Measurements from ENCODE around the gene DPP7. TPM values are rescaled to one million over a fixed set of nuclear protein-coding genes. Genes with fewer than 3 reads are reported as not detected.
A peak's percentile ranks its signal among the peaks of the same experiment; 100 is the strongest.

The DPP7 gene
- total RNA-seq, 2 experiments from 2014 or later: 248 TPM

- CTCF ChIA-PET: interaction anchor here (1.3 to 1.5 kb wide), 2 partner anchors 11 to 32 kb away, joined by 3 to 5 read pairs; no protein-coding TSS in a partner anchor
- H3K36me3 Mint-ChIP-seq (ENCODE audit: low read depth): peaks cover 36% of the 10 kb centered on the region
These were observed 35.1 kb downstream of the DPP7 start for GRCh38 chr9:137079401-137079787.

GRCh38 chr9:137078701-137079400 is 35.7 kb downstream of the DPP7 start:
- Mint-ChIP-seq H3K4me1 (ENCODE audit: low read depth) (peaks cover 17% of the 10 kb centered on the region), H3K9me3 (ENCODE audit: insufficient read depth) (no peaks in the 10 kb centered on the region), H3K36me3 (ENCODE audit: low read depth) (peaks cover 35% of the 10 kb centered on the region), H3K27me3 (ENCODE audit: low read depth) (no peaks in the 10 kb centered on the region), H3K27ac (no peak overlapping the region), H3K4me3 (peak overlapping the region; percentile 79)
- ChIA-PET POLR2A (no interaction called here), CTCF (interaction anchor here (1.5 to 1.7 kb wide), 2 partner anchors 11 to 15 kb away, joined by 5 read pairs; no protein-coding TSS in a partner anchor)
- DNase-seq: no peak
- no peak for ATAC-seq

More at GRCh38 chr9:137079401-137079787, 35.1 kb downstream of the DPP7 start:
- Mint-ChIP-seq H3K27ac (peak overlapping the region; percentile 15), H3K27me3 (ENCODE audit: low read depth) (no peaks in the 10 kb centered on the region), H3K4me1 (ENCODE audit: low read depth) (peaks cover 17% of the 10 kb centered on the region), H3K4me3 (peak overlapping the region; percentile 32), H3K9me3 (ENCODE audit: insufficient read depth) (no peaks in the 10 kb centered on the region)
- no peak for ATAC-seq
- DNase-seq: no peak
- POLR2A ChIA-PET: no interaction called here

DNA sequence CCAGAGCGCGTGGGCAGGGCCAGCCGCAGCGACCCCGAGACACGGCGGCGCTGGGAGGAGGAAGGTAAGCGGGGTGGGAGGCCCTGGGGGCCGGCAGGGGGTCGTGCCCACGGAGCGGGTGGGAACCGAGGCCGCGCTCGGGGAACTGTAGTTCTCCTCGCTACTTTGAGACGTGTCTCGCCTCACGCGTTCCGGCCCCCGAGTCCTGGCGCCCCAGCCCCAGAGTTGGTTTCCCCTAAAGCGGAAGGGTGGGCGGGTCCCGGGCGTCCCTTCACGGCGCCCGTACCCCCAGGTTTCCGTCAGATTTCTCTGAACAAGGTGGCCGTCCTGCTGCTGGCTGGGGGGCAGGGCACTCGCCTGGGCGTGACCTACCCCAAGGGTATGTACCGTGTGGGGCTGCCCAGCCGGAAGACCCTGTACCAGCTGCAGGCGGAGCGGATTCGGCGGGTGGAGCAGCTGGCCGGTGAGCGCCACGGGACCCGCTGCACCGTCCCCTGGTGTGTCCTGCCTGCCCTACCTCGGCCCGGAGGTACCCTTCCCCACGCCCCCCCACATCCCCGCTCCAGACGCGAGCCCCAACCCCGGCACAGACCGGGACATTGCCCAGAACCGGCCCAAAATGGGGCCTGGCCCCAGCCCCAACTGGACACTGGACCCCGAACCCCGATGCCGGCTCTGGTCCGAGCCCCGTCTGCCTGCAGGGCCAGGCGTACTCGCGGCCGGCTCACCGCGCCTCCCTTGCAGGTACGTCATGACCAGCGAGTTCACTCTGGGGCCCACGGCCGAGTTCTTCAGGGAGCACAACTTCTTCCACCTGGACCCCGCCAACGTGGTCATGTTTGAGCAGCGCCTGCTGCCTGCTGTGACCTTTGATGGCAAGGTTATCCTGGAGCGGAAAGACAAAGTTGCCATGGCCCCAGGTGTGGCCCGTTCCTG is 36.5 kb downstream of the DPP7 start:
- H3K9me3 Mint-ChIP-seq (ENCODE audit: insufficient read depth): no peaks in the 10 kb centered on the region
- DNase-seq (peak; percentile 84), ATAC-seq (peak; percentile 52)
- ChIA-PET CTCF (interaction anchor here (1.2 to 2.2 kb wide), 4 partner anchors 9 to 31 kb away, joined by 4 to 13 read pairs (median 6); partner anchors contain the start of gene MAN1B1), POLR2A (interaction anchor here (0.6 to 2.6 kb wide), 2 partner anchors 8 to 199 kb away, joined by 3 to 21 read pairs; partner anchors contain the start of gene MAN1B1)
- peaks cover 13% of the 10 kb centered on the region for H3K4me1 Mint-ChIP-seq (ENCODE audit: low read depth)
- H3K27ac Mint-ChIP-seq: peak overlapping the region; percentile 85
- peaks cover 26% of the 10 kb centered on the region for H3K36me3 Mint-ChIP-seq (ENCODE audit: low read depth)
- no peaks in the 10 kb centered on the region for H3K27me3 Mint-ChIP-seq (ENCODE audit: low read depth)
- peak overlapping the region; percentile 79 for H3K4me3 Mint-ChIP-seq

DNA sequence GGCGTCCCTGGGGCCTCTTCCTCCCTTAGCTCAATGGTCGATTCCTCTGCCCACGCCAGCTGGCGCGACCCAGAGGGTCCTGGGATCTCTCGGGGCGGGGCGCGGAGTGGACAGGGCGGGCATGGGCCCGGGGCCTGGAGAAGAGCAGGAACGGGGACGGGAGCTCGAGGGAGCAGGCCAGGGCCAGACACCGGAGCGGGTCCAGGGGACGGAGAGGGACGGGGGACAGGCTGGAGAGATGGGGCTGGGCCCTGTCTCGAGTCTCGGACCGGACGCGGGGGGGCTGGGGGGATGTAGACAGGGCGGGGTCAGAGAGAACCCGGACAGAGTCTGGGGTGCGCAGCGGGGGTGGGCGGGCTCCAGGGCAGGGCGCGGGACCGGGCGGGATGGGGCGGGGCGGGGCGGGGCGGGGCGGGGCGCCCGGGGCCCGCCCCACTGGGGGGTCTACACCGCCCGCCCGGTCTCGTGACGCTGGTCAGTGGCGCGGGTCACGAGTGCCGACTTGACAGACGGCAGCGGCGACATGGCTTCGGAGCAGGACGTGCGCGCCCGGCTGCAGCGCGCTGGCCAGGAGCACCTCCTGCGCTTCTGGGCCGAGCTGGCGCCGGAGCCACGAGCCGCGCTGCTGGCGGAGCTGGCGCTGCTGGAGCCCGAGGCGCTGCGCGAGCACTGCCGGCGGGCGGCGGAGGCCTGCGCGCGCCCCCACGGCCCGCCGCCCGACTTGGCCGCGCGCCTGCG is 37.4 kb downstream of the DPP7 start, which contains the start of gene UAP1L1:
Gene UAP1L1, plus strand, starts transcription at position 508 of the 738 bp plus-strand sequence. Its CDS starts 16 bp downstream, at position 524.
- POLR2A ChIA-PET: interaction anchor here (2.6 kb wide), 1 partner anchor 9 kb away, joined by 21 read pairs; the partner anchor contains the start of gene MAN1B1
- peaks cover 14% of the 10 kb centered on the region for H3K4me1 Mint-ChIP-seq (ENCODE audit: low read depth)
- ATAC-seq (peak; percentile 82), DNase-seq (peak; percentile 81)
- peak within 1 kb of the TSS; percentile 79 for H3K4me3 Mint-ChIP-seq
- H3K27me3 Mint-ChIP-seq (ENCODE audit: low read depth): no peaks in the 10 kb centered on the region
- CTCF ChIA-PET: interaction anchor here (1.0 to 2.2 kb wide), 7 partner anchors 9 to 42 kb away, joined by 3 to 13 read pairs (median 5); partner anchors contain the start of gene MAN1B1
- H3K36me3 Mint-ChIP-seq (ENCODE audit: low read depth): peaks cover 22% of the 10 kb centered on the region
- no peaks in the 10 kb centered on the region for H3K9me3 Mint-ChIP-seq (ENCODE audit: insufficient read depth)
- peak within 1 kb of the TSS; percentile 85 for H3K27ac Mint-ChIP-seq

- DNase-seq (no peak), ATAC-seq (no peak)
- peaks cover 16% of the 10 kb centered on the region for H3K36me3 Mint-ChIP-seq (ENCODE audit: low read depth)
- ChIA-PET CTCF (interaction anchor here (1.0 to 2.2 kb wide), 6 partner anchors 9 to 41 kb away, joined by 3 to 13 read pairs (median 6); partner anchors contain the start of gene MAN1B1), POLR2A (interaction anchor here (2.6 kb wide), 1 partner anchor 10 kb away, joined by 21 read pairs; the partner anchor contains the start of gene MAN1B1)
- H3K9me3 Mint-ChIP-seq (ENCODE audit: insufficient read depth): no peaks in the 10 kb centered on the region
- H3K27ac Mint-ChIP-seq: peak overlapping the region; percentile 73
- H3K27me3 Mint-ChIP-seq (ENCODE audit: low read depth): no peaks in the 10 kb centered on the region
- peak overlapping the region; percentile 68 for H3K4me3 Mint-ChIP-seq
- H3K4me1 Mint-ChIP-seq (ENCODE audit: low read depth): peaks cover 16% of the 10 kb centered on the region
These were observed 37.9 kb downstream of the DPP7 start for GRCh38 chr9:137076636-137077009.

DNA sequence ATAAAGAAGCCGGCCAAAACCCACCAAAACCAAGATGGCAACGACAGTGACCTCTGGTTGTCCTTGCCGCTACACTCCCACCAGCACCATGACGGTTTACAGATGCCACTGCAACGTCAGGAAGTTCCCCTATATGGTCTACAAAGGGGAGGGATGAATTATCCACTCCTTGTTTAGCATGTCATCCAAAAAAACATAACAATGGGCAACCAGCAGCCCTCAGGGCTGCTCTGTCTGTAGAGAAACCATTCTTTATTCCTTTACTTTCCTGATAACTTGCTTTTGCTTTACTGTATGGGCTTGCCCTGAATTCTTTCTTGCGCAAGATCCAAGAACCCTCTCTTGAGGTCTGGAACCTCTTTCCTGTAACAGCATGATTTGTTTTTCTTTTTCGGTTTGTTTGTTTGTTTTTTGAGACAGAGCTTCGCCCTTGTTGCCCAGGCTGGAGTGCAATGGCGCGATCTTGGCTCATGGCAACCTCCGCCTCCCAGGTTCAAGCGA is 39.2 kb downstream of the DPP7 start:
- ChIA-PET CTCF (interaction anchor here (1.7 kb wide), 1 partner anchor 11 kb away, joined by 5 read pairs; no protein-coding TSS in a partner anchor), POLR2A (interaction anchor here (2.6 kb wide), 1 partner anchor 11 kb away, joined by 21 read pairs; the partner anchor contains the start of gene MAN1B1)
- H3K27ac Mint-ChIP-seq: no peak overlapping the region
- DNase-seq (no peak), ATAC-seq (no peak)
- peaks cover 28% of the 10 kb centered on the region for H3K4me1 Mint-ChIP-seq (ENCODE audit: low read depth)
- H3K36me3 Mint-ChIP-seq (ENCODE audit: low read depth): peaks cover 14% of the 10 kb centered on the region
- H3K4me3 Mint-ChIP-seq: no peak overlapping the region
- no peaks in the 10 kb centered on the region for H3K27me3 Mint-ChIP-seq (ENCODE audit: low read depth)
- H3K9me3 Mint-ChIP-seq (ENCODE audit: insufficient read depth): no peaks in the 10 kb centered on the region

DNA sequence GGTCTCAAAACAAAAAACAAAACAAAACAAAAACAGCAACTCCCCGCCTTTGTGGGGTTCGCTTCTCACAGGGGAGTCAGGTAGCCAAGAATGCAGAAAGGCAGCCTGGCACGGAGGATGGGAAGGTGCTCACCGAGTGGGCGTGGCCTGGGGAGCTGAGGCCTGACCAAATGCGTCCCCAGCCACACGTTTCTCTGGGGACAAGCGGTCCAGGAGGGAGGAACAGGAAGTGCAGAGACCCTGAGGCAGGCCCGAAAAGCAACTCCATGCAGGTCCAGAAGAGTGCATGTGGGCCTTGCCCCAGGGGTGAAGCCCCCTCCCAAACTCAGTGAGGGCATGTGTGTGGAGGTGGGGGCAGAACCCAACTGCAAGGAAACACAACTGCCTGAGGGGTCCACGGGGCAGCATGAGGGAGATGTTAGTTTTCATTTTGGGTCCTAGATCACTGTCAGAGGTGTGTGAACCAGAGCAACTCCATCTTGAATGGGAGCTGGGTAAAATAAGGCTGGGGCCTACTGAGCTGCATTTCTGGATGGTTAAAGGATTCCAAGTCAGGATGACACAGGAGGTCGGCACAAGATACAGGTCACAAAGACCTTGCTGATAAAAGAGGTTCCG is 39.8 kb downstream of the DPP7 start:
- no peak overlapping the region for H3K4me3 Mint-ChIP-seq
- H3K27ac Mint-ChIP-seq: no peak overlapping the region
- H3K9me3 Mint-ChIP-seq (ENCODE audit: insufficient read depth): no peaks in the 10 kb centered on the region
- ATAC-seq (no peak), DNase-seq (no peak)
- peaks cover 24% of the 10 kb centered on the region for H3K4me1 Mint-ChIP-seq (ENCODE audit: low read depth)
- peaks cover 10% of the 10 kb centered on the region for H3K36me3 Mint-ChIP-seq (ENCODE audit: low read depth)
- CTCF ChIA-PET: interaction anchor here (1.7 kb wide), 1 partner anchor 11 kb away, joined by 5 read pairs; no protein-coding TSS in a partner anchor
- H3K27me3 Mint-ChIP-seq (ENCODE audit: low read depth): no peaks in the 10 kb centered on the region
- POLR2A ChIA-PET: no interaction called here

- Mint-ChIP-seq H3K36me3 (ENCODE audit: low read depth) (peaks cover 4% of the 10 kb centered on the region), H3K27me3 (ENCODE audit: low read depth) (no peaks in the 10 kb centered on the region), H3K4me1 (ENCODE audit: low read depth) (peaks cover 22% of the 10 kb centered on the region), H3K9me3 (ENCODE audit: insufficient read depth) (no peaks in the 10 kb centered on the region), H3K4me3 (no peak overlapping the region), H3K27ac (no peak overlapping the region)
- DNase-seq (no peak), ATAC-seq (no peak)
- CTCF ChIA-PET: no interaction called here
- POLR2A ChIA-PET: no interaction called here
These were observed 40.5 kb downstream of the DPP7 start for GRCh38 chr9:137073992-137074399.

DNA sequence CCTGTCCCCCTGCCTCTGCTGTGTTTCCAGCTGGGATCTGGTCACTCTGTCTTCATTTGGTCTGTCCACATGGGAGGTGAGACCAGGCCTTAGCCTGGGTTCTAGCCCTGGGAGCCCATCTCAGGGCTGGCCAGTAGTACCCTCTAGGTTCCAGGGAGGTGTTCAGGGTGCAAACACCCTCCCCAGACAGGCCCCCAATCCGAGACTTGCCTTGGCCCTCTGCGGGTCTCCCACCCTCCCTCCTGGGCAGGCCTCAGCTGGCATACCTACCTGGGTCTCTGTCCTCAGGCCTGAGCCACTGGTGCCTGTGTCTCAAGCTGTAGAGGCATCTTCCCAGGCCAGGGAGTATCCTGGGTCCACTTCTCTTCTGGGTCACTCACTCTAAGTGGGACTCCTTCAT is 43.3 kb downstream of the DPP7 start:
- Mint-ChIP-seq H3K27ac (peak overlapping the region; percentile 91), H3K9me3 (ENCODE audit: insufficient read depth) (no peaks in the 10 kb centered on the region), H3K4me3 (peak overlapping the region; percentile 86), H3K27me3 (ENCODE audit: low read depth) (no peaks in the 10 kb centered on the region), H3K4me1 (ENCODE audit: low read depth) (peaks cover 28% of the 10 kb centered on the region), H3K36me3 (ENCODE audit: low read depth) (peaks cover 4% of the 10 kb centered on the region)
- no peak for DNase-seq
- ChIA-PET CTCF (interaction anchor here (0.7 to 5.9 kb wide), 10 partner anchors 16 to 288 kb away, joined by 3 to 67 read pairs (median 5); partner anchors contain the start of gene MAN1B1), POLR2A (interaction anchor here (0.7 to 4.7 kb wide), 10 partner anchors 16 to 170 kb away, joined by 3 to 49 read pairs (median 3); partner anchors contain the start of genes ANAPC2, MAN1B1, SSNA1 and TUBB4B)
- no peak for ATAC-seq

GRCh38 chr9:137070906-137071275 is 43.6 kb downstream of the DPP7 start:
- ChIA-PET POLR2A (interaction anchor here (0.7 to 4.7 kb wide), 12 partner anchors 16 to 549 kb away, joined by 3 to 49 read pairs (median 4); partner anchors contain the start of genes ANAPC2, MAN1B1, SSNA1 and TUBB4B), CTCF (interaction anchor here (0.7 to 6.2 kb wide), 13 partner anchors 16 to 287 kb away, joined by 3 to 78 read pairs (median 6); partner anchors contain the start of genes MAN1B1 and NPDC1)
- peak overlapping the region; percentile 86 for H3K4me3 Mint-ChIP-seq
- no peaks in the 10 kb centered on the region for H3K27me3 Mint-ChIP-seq (ENCODE audit: low read depth)
- peak overlapping the region; percentile 91 for H3K27ac Mint-ChIP-seq
- no peaks in the 10 kb centered on the region for H3K9me3 Mint-ChIP-seq (ENCODE audit: insufficient read depth)
- DNase-seq: no peak
- no peak for ATAC-seq
- peaks cover 4% of the 10 kb centered on the region for H3K36me3 Mint-ChIP-seq (ENCODE audit: low read depth)
- H3K4me1 Mint-ChIP-seq (ENCODE audit: low read depth): peaks cover 28% of the 10 kb centered on the region

All from activated CD8-positive, alpha-beta T cell treated with anti-CD3 and anti-CD28 coated beads, Interleukin-2, amount 10 ng/mL, durations not matched to agents 7 days and 5 days (primary cell).